T-helper 1 cell treated with Interleukin-12 subunit alpha and Interleukin-12 subunit beta and Interleukin-4 antibody, amounts not matched to agents 30 μg/mL and 1 μg/mL, for 36 hours (primary cell): Measurements from ENCODE around the gene TAC3.
"Not testable (repeated sequence)": the region's sequence is repeated elsewhere in the genome, so short reads cannot be mapped to it uniquely, and the experiment has no call there.

Experiments used
- H3K27ac Mint-ChIP-seq: one replicate; pipeline ENCODE4 v1.8.0; 2021; ENCODE audit warnings: mild to moderate bottlenecking, mixed read lengths
- H3K27me3 Mint-ChIP-seq: one replicate; pipeline ENCODE4 v1.8.0; 2021; ENCODE audit warnings: low read depth, mixed read lengths
- H3K36me3 Mint-ChIP-seq: one replicate; pipeline ENCODE4 v1.8.0; 2021; ENCODE audit warnings: low read depth, mixed read lengths
- H3K4me1 Mint-ChIP-seq: one replicate; pipeline ENCODE4 v1.8.0; 2021; ENCODE audit warnings: low read depth, mixed read lengths
- H3K4me3 Mint-ChIP-seq: one replicate; pipeline ENCODE4 v1.8.0; 2021; ENCODE audit warnings: mild to moderate bottlenecking, moderate library complexity, mixed read lengths
- H3K9me3 Mint-ChIP-seq: one replicate; pipeline ENCODE4 v1.8.0; 2021; ENCODE audit warnings: mixed read lengths

Gene TAC3

GRCh38 chr12:57044889-57045288 is 28.6 kb upstream of the TAC3 start:
- H3K4me3 Mint-ChIP-seq = no peak overlapping the region
- peaks cover 18% of the 10 kb centered on the region for H3K4me1 Mint-ChIP-seq
- no peaks in the 10 kb centered on the region for H3K9me3 Mint-ChIP-seq
- no peak overlapping the region for H3K27ac Mint-ChIP-seq
- no peaks in the 10 kb centered on the region for H3K27me3 Mint-ChIP-seq
- H3K36me3 Mint-ChIP-seq = peaks cover 2% of the 10 kb centered on the region

GRCh38 chr12:57044468-57044867 is 28.1 kb upstream of the TAC3 start:
- H3K27ac Mint-ChIP-seq = no peak overlapping the region
- no peaks in the 10 kb centered on the region for H3K27me3 Mint-ChIP-seq
- H3K9me3 Mint-ChIP-seq = no peaks in the 10 kb centered on the region
- H3K36me3 Mint-ChIP-seq = peaks cover 2% of the 10 kb centered on the region
- no peak overlapping the region for H3K4me3 Mint-ChIP-seq
- peaks cover 18% of the 10 kb centered on the region for H3K4me1 Mint-ChIP-seq

GRCh38 chr12:57042695-57043094 is 26.4 kb upstream of the TAC3 start:
- Mint-ChIP-seq H3K36me3 (peaks cover 2% of the 10 kb centered on the region), H3K4me1 (peaks cover 11% of the 10 kb centered on the region)

DNA sequence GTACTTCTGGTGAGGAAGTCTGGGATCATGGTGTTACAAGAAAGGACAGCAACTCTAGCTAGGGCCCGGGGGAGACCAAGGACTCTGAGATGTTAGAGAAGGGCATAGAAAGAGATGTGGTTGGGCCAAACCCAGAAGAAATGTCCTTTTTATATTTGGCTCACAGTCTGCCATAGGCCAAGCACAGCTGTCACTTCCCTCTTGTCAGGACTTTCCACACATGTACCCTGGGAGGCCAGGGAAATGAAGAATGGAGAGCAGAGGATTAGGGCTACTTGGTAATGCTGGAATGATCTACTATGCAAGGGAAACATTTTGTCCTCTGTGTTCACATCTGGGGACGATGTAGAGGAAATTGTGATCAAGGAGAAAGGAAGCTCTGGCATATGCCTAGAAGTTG is 24.4 kb upstream of the TAC3 start:
- Mint-ChIP-seq H3K9me3 (no peaks in the 10 kb centered on the region), H3K27me3 (no peaks in the 10 kb centered on the region), H3K36me3 (no peaks in the 10 kb centered on the region), H3K4me3 (no peak overlapping the region), H3K4me1 (no peaks in the 10 kb centered on the region), H3K27ac (no peak overlapping the region)

More at GRCh38 chr12:57042695-57043094, 26.4 kb upstream of the TAC3 start:
- Mint-ChIP-seq H3K4me3 (no peak overlapping the region), H3K9me3 (no peaks in the 10 kb centered on the region), H3K27ac (no peak overlapping the region), H3K27me3 (no peaks in the 10 kb centered on the region)

DNA sequence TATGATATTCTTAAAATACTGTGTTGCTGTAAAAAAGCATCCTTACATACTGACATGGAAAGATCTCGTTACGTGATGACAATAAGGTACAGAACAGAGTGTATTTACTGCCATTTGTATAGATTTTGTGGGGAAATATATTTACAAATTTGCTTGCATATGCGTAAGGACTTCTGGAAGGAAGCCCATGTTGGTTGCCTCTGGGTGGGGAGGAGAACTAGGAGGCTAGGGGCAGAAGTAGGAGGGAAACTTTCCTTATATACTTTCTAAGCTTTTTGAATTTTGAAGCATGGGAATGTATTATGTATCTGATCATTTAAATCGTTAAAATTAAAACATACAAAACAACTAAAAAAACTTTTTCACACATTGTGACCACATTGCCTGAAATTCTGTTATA is 23.9 kb upstream of the TAC3 start:
- Mint-ChIP-seq H3K4me1 (no peaks in the 10 kb centered on the region), H3K27ac (no peak overlapping the region), H3K36me3 (no peaks in the 10 kb centered on the region), H3K27me3 (no peaks in the 10 kb centered on the region), H3K9me3 (no peaks in the 10 kb centered on the region), H3K4me3 (no peak overlapping the region)

GRCh38 chr12:57039016-57039798 is 22.9 kb upstream of the TAC3 start:
- Mint-ChIP-seq H3K27me3 (no peaks in the 10 kb centered on the region), H3K4me3 (no peak overlapping the region), H3K4me1 (no peaks in the 10 kb centered on the region), H3K9me3 (no peaks in the 10 kb centered on the region), H3K27ac (no peak overlapping the region), H3K36me3 (no peaks in the 10 kb centered on the region)

- no peaks in the 10 kb centered on the region for H3K9me3 Mint-ChIP-seq
- H3K4me1 Mint-ChIP-seq = no peaks in the 10 kb centered on the region
- H3K27me3 Mint-ChIP-seq = no peaks in the 10 kb centered on the region
- H3K27ac Mint-ChIP-seq = no peak overlapping the region
- no peaks in the 10 kb centered on the region for H3K36me3 Mint-ChIP-seq
- H3K4me3 Mint-ChIP-seq = no peak overlapping the region
These were observed 20.9 kb upstream of the TAC3 start for GRCh38 chr12:57037264-57037663.

GRCh38 chr12:57033431-57033830 is 17.1 kb upstream of the TAC3 start:
- H3K9me3 Mint-ChIP-seq = no peaks in the 10 kb centered on the region
- H3K4me3 Mint-ChIP-seq = no peak overlapping the region
- H3K27ac Mint-ChIP-seq = no peak overlapping the region
- no peaks in the 10 kb centered on the region for H3K36me3 Mint-ChIP-seq
- H3K4me1 Mint-ChIP-seq = peaks cover 17% of the 10 kb centered on the region
- H3K27me3 Mint-ChIP-seq = no peaks in the 10 kb centered on the region

DNA sequence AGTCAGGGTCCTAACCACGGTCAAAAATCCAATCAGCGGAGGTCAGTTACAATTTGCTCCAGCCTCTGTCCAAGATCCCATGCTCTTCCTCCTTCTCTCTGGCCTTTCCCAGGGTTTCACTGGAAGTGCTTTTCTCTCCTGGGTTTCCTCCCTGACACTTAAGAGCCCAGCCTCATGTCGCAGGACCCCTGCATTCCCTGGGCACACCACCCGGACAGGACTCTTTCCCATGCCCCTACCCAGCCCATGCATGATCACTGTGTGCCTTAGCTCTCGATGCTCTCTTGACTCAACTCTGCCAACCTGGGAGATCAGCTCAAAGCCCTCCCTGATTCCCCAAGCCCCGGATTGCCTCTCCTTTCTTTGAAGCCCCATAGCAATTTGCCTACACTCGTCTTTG is 15.5 kb upstream of the TAC3 start:
- H3K4me3 Mint-ChIP-seq = no peak overlapping the region
- no peak overlapping the region for H3K27ac Mint-ChIP-seq
- H3K36me3 Mint-ChIP-seq = no peaks in the 10 kb centered on the region
- H3K4me1 Mint-ChIP-seq = peaks cover 24% of the 10 kb centered on the region
- no peaks in the 10 kb centered on the region for H3K27me3 Mint-ChIP-seq
- H3K9me3 Mint-ChIP-seq = no peaks in the 10 kb centered on the region

DNA sequence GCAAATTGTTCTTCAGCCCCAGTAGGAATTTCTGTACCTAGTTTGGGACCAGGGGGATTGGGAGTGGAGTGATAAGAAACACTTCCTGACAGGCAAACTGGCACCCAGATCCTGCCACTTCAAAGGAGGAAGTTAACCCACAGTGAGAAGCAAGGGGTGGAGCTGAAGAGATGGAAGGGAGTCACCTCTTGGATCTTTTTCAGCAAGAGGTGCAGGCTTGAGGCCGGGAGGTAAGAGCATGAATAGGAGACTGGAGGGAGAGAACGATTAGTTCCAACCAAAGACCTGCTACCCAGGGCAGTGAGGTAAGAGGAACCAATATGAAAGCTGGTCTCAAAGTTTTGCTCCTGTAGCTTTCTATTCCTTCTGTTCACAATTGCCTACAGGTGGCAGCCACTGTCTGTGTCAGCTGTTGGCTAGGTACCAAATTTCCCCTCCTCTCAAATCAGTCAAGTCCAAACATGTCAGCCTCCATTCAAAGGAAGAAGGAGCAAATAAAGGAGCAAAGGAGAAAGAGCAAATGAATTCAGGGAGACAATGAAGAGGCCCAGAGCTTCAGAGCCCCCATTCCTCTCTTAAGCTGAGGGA is 14.9 kb upstream of the TAC3 start:
- Mint-ChIP-seq H3K4me1 (peaks cover 24% of the 10 kb centered on the region), H3K9me3 (no peaks in the 10 kb centered on the region), H3K27ac (no peak overlapping the region), H3K36me3 (no peaks in the 10 kb centered on the region), H3K4me3 (peak overlapping the region; percentile 2), H3K27me3 (peaks cover 4% of the 10 kb centered on the region)

- Mint-ChIP-seq H3K4me3 (no peak overlapping the region), H3K9me3 (no peaks in the 10 kb centered on the region), H3K4me1 (peaks cover 24% of the 10 kb centered on the region), H3K36me3 (no peaks in the 10 kb centered on the region), H3K27me3 (peaks cover 4% of the 10 kb centered on the region), H3K27ac (no peak overlapping the region)
These were observed 13.1 kb upstream of the TAC3 start for GRCh38 chr12:57029457-57029856.

- Mint-ChIP-seq H3K4me3 (no peak overlapping the region), H3K9me3 (no peaks in the 10 kb centered on the region), H3K27ac (no peak overlapping the region), H3K36me3 (no peaks in the 10 kb centered on the region), H3K4me1 (peaks cover 24% of the 10 kb centered on the region), H3K27me3 (peaks cover 4% of the 10 kb centered on the region)
These were observed 11.4 kb upstream of the TAC3 start for GRCh38 chr12:57027805-57028153.

- H3K9me3 Mint-ChIP-seq = no peaks in the 10 kb centered on the region
- H3K36me3 Mint-ChIP-seq = no peaks in the 10 kb centered on the region
- H3K27me3 Mint-ChIP-seq = peaks cover 4% of the 10 kb centered on the region
- H3K27ac Mint-ChIP-seq = no peak overlapping the region
- peaks cover 24% of the 10 kb centered on the region for H3K4me1 Mint-ChIP-seq
- H3K4me3 Mint-ChIP-seq = no peak overlapping the region
These were observed 10.9 kb upstream of the TAC3 start for GRCh38 chr12:57027011-57027804.

DNA sequence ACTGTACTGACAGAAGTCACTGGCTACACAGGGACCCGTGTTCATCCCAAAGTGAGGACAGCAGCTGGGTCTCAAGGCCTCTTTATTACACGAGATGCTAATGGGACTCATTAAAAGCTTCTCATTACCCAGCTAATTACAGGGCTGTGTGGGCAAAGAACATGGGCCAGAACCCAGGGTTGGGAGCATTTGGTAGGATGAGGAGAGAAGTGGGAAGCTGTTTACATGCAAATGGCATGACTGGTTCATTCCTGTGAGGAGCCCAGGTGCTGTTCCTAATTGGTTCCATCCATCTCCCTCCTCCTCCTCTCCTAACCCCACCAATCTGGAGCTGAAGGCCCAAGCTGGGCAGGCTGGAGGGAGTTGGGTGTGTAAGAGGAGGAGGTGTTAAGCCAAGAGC is 8.9 kb upstream of the TAC3 start:
- Mint-ChIP-seq H3K36me3 (no peaks in the 10 kb centered on the region), H3K4me1 (peaks cover 10% of the 10 kb centered on the region), H3K27me3 (peaks cover 4% of the 10 kb centered on the region), H3K4me3 (no peak overlapping the region), H3K9me3 (no peaks in the 10 kb centered on the region), H3K27ac (no peak overlapping the region)

- not testable (repeated sequence) for H3K27ac Mint-ChIP-seq, H3K9me3 Mint-ChIP-seq, H3K4me1 Mint-ChIP-seq, H3K36me3 Mint-ChIP-seq, H3K4me3 Mint-ChIP-seq, H3K27me3 Mint-ChIP-seq
These were observed 6.0 kb upstream of the TAC3 start for GRCh38 chr12:57022324-57022723.
